OCI-LY7 (cell line): Measurements from ENCODE around the gene CCDC124. TPM values are rescaled to one million over a fixed set of nuclear protein-coding genes. Genes with fewer than 3 reads are reported as not detected.

Source experiments
- BruUV-seq: library from RNA; stranded (reverse); fragments of 400-500 nt; replicated peaks from 2 replicates; lab custom pipeline; 2021; lab: Mats Ljungman, UMichigan
- CTCF ChIA-PET: fragments of 300-600 bp; sonication (Branson Sonifier 250); formaldehyde crosslinking; loops from one replicate; lab custom pipeline; 2022; ENCODE audit warnings: antibody characterized with exemption; ENCODE audit not compliant: unreplicated experiment; lab: Charles Lee
- POLR2A ChIA-PET: fragments of 300-600 bp; sonication (Branson Sonifier 250); formaldehyde crosslinking; loops from one replicate; lab custom pipeline; 2022; ENCODE audit warnings: antibody characterized with exemption; lab: Charles Lee
- DNase-seq: peaks from one replicate; pipeline ENCODE4 v3.0.0-alpha.2; 2015; ENCODE audit warnings: low spot score
- H2AFZ ChIP-seq: fragments of 200-600 bp; sonication (generic), shearing (Covaris generic); 2 replicates; pipeline ENCODE4 v1.6.1; 2014; ENCODE audit warnings: mild to moderate bottlenecking, antibody characterized with exemption, low read length, moderate library complexity
- H3K27ac ChIP-seq: fragments of 200-600 bp; sonication (generic); 2 replicates; pipeline ENCODE4 v1.5.1; 2014; ENCODE audit warnings: mixed run types, low read depth, mild to moderate bottlenecking, moderate library complexity, low read length, inconsistent platforms; ENCODE audit not compliant: poor library complexity, severe bottlenecking
- H3K36me3 ChIP-seq: fragments of 200-600 bp; sonication (generic); 2 replicates; pipeline ENCODE4 v1.6.1; 2014; ENCODE audit warnings: mild to moderate bottlenecking, antibody characterized with exemption, low read length, moderate library complexity, mixed read lengths; ENCODE audit not compliant: insufficient read depth
- H3K4me1 ChIP-seq: fragments of 200-600 bp; sonication (generic); 2 replicates; pipeline ENCODE4 v1.5.1; 2014; ENCODE audit warnings: mild to moderate bottlenecking, low read length; ENCODE audit not compliant: insufficient read depth, poor library complexity, severe bottlenecking
- H3K4me2 ChIP-seq: fragments of 200-600 bp; sonication (generic); 2 replicates; pipeline ENCODE4 v1.6.1; 2014; ENCODE audit warnings: mild to moderate bottlenecking, low read length
- H3K4me3 ChIP-seq: fragments of 200-600 bp; sonication (generic); 2 replicates; pipeline ENCODE4 v1.5.1; 2014; ENCODE audit warnings: mild to moderate bottlenecking, low read depth, low read length; ENCODE audit not compliant: poor library complexity, severe bottlenecking
- H3K79me2 ChIP-seq: fragments of 200-600 bp; sonication (generic); 2 replicates; pipeline ENCODE4 v1.6.1; 2016; ENCODE audit warnings: low read depth, mild to moderate bottlenecking, low read length, moderate library complexity, mixed read lengths; ENCODE audit not compliant: insufficient read depth
- H3K9me2 ChIP-seq: fragments of 200-600 bp; sonication (generic); 2 replicates; pipeline ENCODE4 v1.6.1; 2016; ENCODE audit warnings: mild to moderate bottlenecking, low read length, mixed read lengths; ENCODE audit not compliant: insufficient read depth
- H3K9me3 ChIP-seq: fragments of 200-600 bp; sonication (generic); 2 replicates; pipeline ENCODE4 v1.6.1; 2014; ENCODE audit warnings: mild to moderate bottlenecking, mixed run types, low read length, mixed read lengths
- H4K20me1 ChIP-seq: fragments of 200-600 bp; sonication (generic); 2 replicates; pipeline ENCODE4 v1.6.1; 2014; ENCODE audit warnings: mild to moderate bottlenecking, antibody characterized with exemption, low read length, moderate library complexity, mixed read lengths; ENCODE audit not compliant: insufficient read depth
- CTCF ChIP-seq: fragments of 200-600 bp; sonication (generic); conservative IDR thresholded peaks from 2 replicates; pipeline ENCODE4 v1.5.1; 2014; ENCODE audit warnings: mild to moderate bottlenecking, antibody characterized with exemption, low read length, moderate library complexity, mixed read lengths
- EZH2phosphoT487 ChIP-seq: fragments of 200-600 bp; sonication (generic); IDR thresholded peaks from 2 replicates; pipeline ENCODE4 v1.6.1; 2018; ENCODE audit warnings: low read depth, borderline replicate concordance, mild to moderate bottlenecking, mixed run types, antibody characterized with exemption, low read length, moderate library complexity, mixed read lengths
- intact Hi-C: fragments of 100-400 bp; cut with micrococcal nuclease; formaldehyde crosslinking; loops from one replicate; pipeline ENCODE4 v1.10.0; 2022; ENCODE audit not compliant: unreplicated experiment
- total RNA-seq, 2 experiments: library from RNA; depleted of rRNA in 1 of 2; stranded (reverse); fragments of >200 nt in 1 of 2; shearing (Covaris generic) in 1 of 2; gene quantifications; 2 replicates each; pipeline ENCODE4 v1.2.3, GENCODE V29; 2014 to 2022

Gene CCDC124
- total RNA-seq, 2 experiments from 2014 or later, result 57.5 to 106 TPM

- H3K79me2 ChIP-seq, result no peaks in the 10 kb centered on the region
- no peaks in the 10 kb centered on the region for H4K20me1 ChIP-seq
- no peak overlapping the region for H3K4me2 ChIP-seq
- H3K4me1 ChIP-seq, result no peaks in the 10 kb centered on the region
- H3K9me2 ChIP-seq, result no peaks in the 10 kb centered on the region
- no peak overlapping the region for H2AFZ ChIP-seq
- DNase-seq, result no peak
- BruUV-seq, result no TSS peak
- no peak overlapping the region for H3K4me3 ChIP-seq
- TF ChIP-seq CTCF (no peak), EZH2phosphoT487 (no peak)
- CTCF ChIA-PET, result no interaction called here
- no peaks in the 10 kb centered on the region for H3K9me3 ChIP-seq
- no peaks in the 10 kb centered on the region for H3K36me3 ChIP-seq
- intact Hi-C loops, result no loop called here
- POLR2A ChIA-PET, result no interaction called here
- no peak overlapping the region for H3K27ac ChIP-seq
Observed at GRCh38 chr19:17973759-17974158, 40.9 kb downstream of the CCDC124 start.

- H3K9me3 ChIP-seq, result no peaks in the 10 kb centered on the region
- H4K20me1 ChIP-seq, result no peaks in the 10 kb centered on the region
- ChIA-PET CTCF (no interaction called here), POLR2A (no interaction called here)
- no peaks in the 10 kb centered on the region for H3K36me3 ChIP-seq
- DNase-seq, result no peak
- no peak overlapping the region for H2AFZ ChIP-seq
- intact Hi-C loops, result no loop called here
- H3K9me2 ChIP-seq, result no peaks in the 10 kb centered on the region
- H3K4me3 ChIP-seq, result no peak overlapping the region
- peaks cover 3% of the 10 kb centered on the region for H3K4me1 ChIP-seq
- no TSS peak for BruUV-seq
- no peaks in the 10 kb centered on the region for H3K79me2 ChIP-seq
- no peak overlapping the region for H3K4me2 ChIP-seq
- no peak overlapping the region for H3K27ac ChIP-seq
- TF ChIP-seq EZH2phosphoT487 (no peak), CTCF (no peak)
Observed at GRCh38 chr19:17974551-17974950, 41.7 kb downstream of the CCDC124 start.

GRCh38 chr19:17975032-17975431 is 42.2 kb downstream of the CCDC124 start:
- Histone ChIP-seq H3K4me3 (no peak overlapping the region), H3K4me2 (no peak overlapping the region), H2AFZ (no peak overlapping the region), H3K36me3 (no peaks in the 10 kb centered on the region), H3K27ac (no peak overlapping the region), H3K4me1 (peaks cover 8% of the 10 kb centered on the region), H4K20me1 (no peaks in the 10 kb centered on the region), H3K79me2 (no peaks in the 10 kb centered on the region), H3K9me2 (no peaks in the 10 kb centered on the region), H3K9me3 (no peaks in the 10 kb centered on the region)
- ChIA-PET CTCF (no interaction called here), POLR2A (no interaction called here)
- no TSS peak for BruUV-seq
- TF ChIP-seq EZH2phosphoT487 (no peak), CTCF (no peak)
- intact Hi-C loops, result no loop called here
- no peak for DNase-seq
